Urinary bladder (tissue), 4 donors: ENCODE data around the gene FOLR3. TPM values are rescaled to one million over a fixed set of nuclear protein-coding genes. Genes with fewer than 3 reads are reported as not detected.
"Not testable (repeated sequence)": the region's sequence is repeated elsewhere in the genome, so short reads cannot be mapped to it uniquely, and the experiment has no call there.

Experiments used
- DNase-seq: peaks from one replicate; pipeline ENCODE4 v3.0.0-alpha.2; 2015; ENCODE audit errors: extremely low spot score
- H3K27ac ChIP-seq: one replicate; pipeline ENCODE4 v1.5.1; 2013; ENCODE audit warnings: low read depth, mild to moderate bottlenecking, moderate library complexity
- H3K36me3 ChIP-seq: one replicate; pipeline ENCODE4 v1.6.1; 2013; ENCODE audit warnings: mild to moderate bottlenecking, moderate library complexity; ENCODE audit not compliant: insufficient read depth
- H3K4me1 ChIP-seq: one replicate; pipeline ENCODE4 v1.6.1; 2013; ENCODE audit warnings: mild to moderate bottlenecking, moderate library complexity; ENCODE audit not compliant: insufficient read depth
- H3K4me3 ChIP-seq: one replicate; pipeline ENCODE4 v1.5.1; 2013; ENCODE audit warnings: low read depth, low read length
- WGBS: extraction: QIAGEN DNeasy Blood & Tissue Kit; methylation state at CpG from one replicate; pipeline ENCODE4 v1.1.7; 2013; 5-methylcytosine and 5-hydroxymethylcytosine counted together
- polyA plus RNA-seq: library from polyadenylated mRNA; stranded (reverse); fragments of 200-250 nt; gene quantifications from one replicate; pipeline ENCODE4 v1.2.3, GENCODE V29; 2013
- total RNA-seq: library from RNA; depleted of rRNA; stranded (reverse); fragments of >200 nt; gene quantifications from one replicate; pipeline ENCODE4 v1.2.3, GENCODE V29; 2014
- donor health status: healthy with polysubstance abuse.
- donor health status: healthy.

FOLR3 gene
- total and polyA plus RNA-seq, 2 donors, result 0.28 TPM; not detected in 1

- not testable (repeated sequence) for H3K4me3 ChIP-seq, H3K36me3 ChIP-seq, H3K27ac ChIP-seq, H3K4me1 ChIP-seq, DNase-seq
- WGBS, result 70% methylated on average over 3 of the region's 3 CpGs
Observed at GRCh38 chr11:72181553-72181958, 46.0 kb downstream of the FOLR3 start.

- DNase-seq, result no peak
- H3K36me3 ChIP-seq, result no peaks in the 10 kb centered on the region
- H3K27ac ChIP-seq, result no peak overlapping the region
- no peak overlapping the region for H3K4me3 ChIP-seq
- no peaks in the 10 kb centered on the region for H3K4me1 ChIP-seq
- 83% methylated on average over 1 of the region's 1 CpG for WGBS
Observed at GRCh38 chr11:72188267-72188666, 52.7 kb downstream of the FOLR3 start.

Other genes with a start within 250 kb of the FOLR3 start
- gene XNDC1N, start 207.1 kb upstream of the FOLR3 start, total RNA-seq, result 20.7 TPM
- 4.2 TPM for gene XNDC1N, start 207.1 kb upstream of the FOLR3 start, polyA plus RNA-seq
- gene RNF121, start 206.7 kb upstream of the FOLR3 start, total RNA-seq, result 22.5 TPM
- gene RNF121, start 206.7 kb upstream of the FOLR3 start, polyA plus RNA-seq, result 31.8 TPM
- 6.0 TPM for gene IL18BP, start 136.8 kb upstream of the FOLR3 start, total RNA-seq
- gene IL18BP, start 136.8 kb upstream of the FOLR3 start, polyA plus RNA-seq, result 14.2 TPM
- gene NUMA1, start 55.2 kb upstream of the FOLR3 start, total RNA-seq, result 193 TPM
- gene NUMA1, start 55.2 kb upstream of the FOLR3 start, polyA plus RNA-seq, result 219 TPM
- gene LRRC51, start 54.9 kb upstream of the FOLR3 start, total RNA-seq, result 5.0 TPM
- 8.3 TPM for gene LRRC51, start 54.9 kb upstream of the FOLR3 start, polyA plus RNA-seq
- 32.4 TPM for gene LAMTOR1, start 32.4 kb upstream of the FOLR3 start, total RNA-seq
- gene LAMTOR1, start 32.4 kb upstream of the FOLR3 start, polyA plus RNA-seq, result 147 TPM
- gene TOMT, start 29.8 kb upstream of the FOLR3 start, total RNA-seq, result not detected
- gene TOMT, start 29.8 kb upstream of the FOLR3 start, polyA plus RNA-seq, result not detected
- gene ANAPC15, start 23.0 kb upstream of the FOLR3 start, total RNA-seq, result 7.7 TPM
- gene ANAPC15, start 23.0 kb upstream of the FOLR3 start, polyA plus RNA-seq, result 54.9 TPM
- 1.1 TPM for gene FOLR1, start 56.4 kb downstream of the FOLR3 start, total RNA-seq
- gene FOLR1, start 56.4 kb downstream of the FOLR3 start, polyA plus RNA-seq, result 0.18 TPM
- gene FOLR2, start 81.1 kb downstream of the FOLR3 start, total RNA-seq, result 19.6 TPM
- 31.9 TPM for gene FOLR2, start 81.1 kb downstream of the FOLR3 start, polyA plus RNA-seq
- 40.2 TPM for gene INPPL1, start 89.0 kb downstream of the FOLR3 start, total RNA-seq
- 86.0 TPM for gene INPPL1, start 89.0 kb downstream of the FOLR3 start, polyA plus RNA-seq
- gene PHOX2A, start 108.5 kb downstream of the FOLR3 start, total RNA-seq, result 0.90 TPM
- 1.1 TPM for gene PHOX2A, start 108.5 kb downstream of the FOLR3 start, polyA plus RNA-seq